Epithelial cell of proximal tubule (primary cell): ENCODE results near the gene SMIM36. TPM values are rescaled to one million over a fixed set of nuclear protein-coding genes. Genes with fewer than 3 reads are reported as not detected.
"Not testable (repeated sequence)": the region's sequence is repeated elsewhere in the genome, so short reads cannot be mapped to it uniquely, and the experiment has no call there.

Experiments
- DNase-seq: peaks from one replicate; pipeline ENCODE4 v3.0.0-alpha.2; 2011; ENCODE audit warnings: low read depth
- H3K4me3 ChIP-seq: 2 replicates; pipeline ENCODE4 v1.5.1; 2011; ENCODE audit warnings: low read depth, mild to moderate bottlenecking, low read length
- CTCF ChIP-seq: conservative IDR thresholded peaks from 2 replicates; pipeline ENCODE4 v1.5.1; 2012; ENCODE audit warnings: low read depth, mild to moderate bottlenecking, low read length
- total RNA-seq: library from RNA; depleted of rRNA; stranded (reverse); fragments of >200 nt; gene quantifications from 2 replicates; pipeline ENCODE4 v1.2.3, GENCODE V29; 2015

The SMIM36 gene
- total RNA-seq, 1 donor from 2014 or later, result not detected

GRCh38 chr17:55426851-55427586, 84.2 kb downstream of the SMIM36 start:
- H3K4me3 ChIP-seq, result no peak overlapping the region
- peak; percentile 85 for DNase-seq
- no peak for TF ChIP-seq CTCF

- H3K4me3 ChIP-seq, result no peak overlapping the region
- TF ChIP-seq CTCF, result no peak
- DNase-seq, result no peak
Measured at GRCh38 chr17:55424893-55425540, 86.2 kb downstream of the SMIM36 start.

GRCh38 chr17:55423535-55423934, 87.7 kb downstream of the SMIM36 start:
- no peak for DNase-seq
- TF ChIP-seq CTCF, result no peak
- no peak overlapping the region for H3K4me3 ChIP-seq

GRCh38 chr17:55422828-55423164, 88.5 kb downstream of the SMIM36 start:
- DNase-seq, result not testable (repeated sequence)

GRCh38 chr17:55421179-55421934, 89.9 kb downstream of the SMIM36 start, which contains the start of gene MMD:
TSS of gene MMD (minus strand) at chr17:55421835. CDS start at chr17:55421695, 140 bp downstream.
- TF ChIP-seq CTCF, result no peak
- no peak for DNase-seq
- H3K4me3 ChIP-seq, result peak within 1 kb of the TSS; percentile 95

More at GRCh38 chr17:55422828-55423164, 88.5 kb downstream of the SMIM36 start:
- not testable (repeated sequence) for H3K4me3 ChIP-seq

- peak; percentile 9 for TF ChIP-seq CTCF
- H3K4me3 ChIP-seq, result peak overlapping the region; percentile 95
- no peak for DNase-seq
Measured at GRCh38 chr17:55420776-55421178, 90.5 kb downstream of the SMIM36 start.

- peak overlapping the region; percentile 95 for H3K4me3 ChIP-seq
- TF ChIP-seq CTCF, result no peak
- DNase-seq, result no peak
Measured at GRCh38 chr17:55420067-55420775, 91.0 kb downstream of the SMIM36 start.
